Keratinocyte (primary cell): Measurements from ENCODE around the gene EP300. TPM values are rescaled to one million over a fixed set of nuclear protein-coding genes. Genes with fewer than 3 reads are reported as not detected.
A peak's percentile ranks its signal among the peaks of the same experiment; 100 is the strongest.

ENCODE experiments used
- DNase-seq: peaks from one replicate; pipeline ENCODE4 v3.0.0-alpha.2; 2011; ENCODE audit warnings: low read depth, missing footprints, low spot score
- FAIRE-seq: peaks from 2 replicates; lab custom pipeline; 2011; peaks lifted over from hg19 to GRCh38; lab: Jason Lieb, UNC
- H2AFZ ChIP-seq: 2 replicates; pipeline ENCODE4 v1.6.0; 2012; ENCODE audit warnings: low read length, control low read depth, inconsistent platforms; ENCODE audit not compliant: control insufficient read depth
- H3K27ac ChIP-seq: 2 replicates; pipeline ENCODE4 v1.5.1; 2011; ENCODE audit warnings: low read length; ENCODE audit not compliant: control insufficient read depth, insufficient read depth
- H3K27me3 ChIP-seq: 3 replicates; pipeline ENCODE4 v1.6.0; 2011; ENCODE audit warnings: low read length; ENCODE audit not compliant: control insufficient read depth, insufficient read depth; ENCODE audit errors: extremely low read depth
- H3K36me3 ChIP-seq, 2 experiments: 2 replicates in 1 of 2; 3 replicates in 1 of 2; pipeline ENCODE4 v1.5.1; 2011; ENCODE audit warnings: low read length in 2 of 2, mild to moderate bottlenecking in 1 of 2; ENCODE audit not compliant: control insufficient read depth in 2 of 2, insufficient read depth in 2 of 2; ENCODE audit errors: extremely low read depth in 1 of 2
- H3K4me1 ChIP-seq: 3 replicates; pipeline ENCODE4 v1.5.1; 2011; ENCODE audit warnings: low read length; ENCODE audit not compliant: control insufficient read depth, insufficient read depth; ENCODE audit errors: extremely low read depth
- H3K4me2 ChIP-seq: 3 replicates; pipeline ENCODE4 v1.6.0; 2011; ENCODE audit warnings: low read depth, low read length; ENCODE audit not compliant: control insufficient read depth, insufficient read depth; ENCODE audit errors: extremely low read depth
- H3K4me3 ChIP-seq, 3 experiments: fragments of 200-600 bp in 1 of 3; sonication (generic) in 1 of 3; 2 replicates in 2 of 3; 3 replicates in 1 of 3; pipeline ENCODE4 v1.5.1; 2011 to 2016; ENCODE audit warnings: low read length in 3 of 3, mild to moderate bottlenecking in 3 of 3, control low read depth in 2 of 3, inconsistent platforms in 1 of 3, low read depth in 1 of 3, mixed read lengths in 1 of 3, mixed run types in 1 of 3, moderate library complexity in 1 of 3; ENCODE audit not compliant: control insufficient read depth in 2 of 3, insufficient read depth in 2 of 3; ENCODE audit errors: extremely low read depth in 1 of 3
- H3K79me2 ChIP-seq: 2 replicates; pipeline ENCODE4 v1.6.0; 2012; ENCODE audit warnings: low read length; ENCODE audit not compliant: control insufficient read depth, insufficient read depth
- H3K9ac ChIP-seq: 3 replicates; pipeline ENCODE4 v1.6.0; 2011; ENCODE audit warnings: low read length; ENCODE audit not compliant: control insufficient read depth, insufficient read depth; ENCODE audit errors: extremely low read depth
- H3K9me1 ChIP-seq: 3 replicates; pipeline ENCODE4 v1.6.0; 2011; ENCODE audit warnings: low read length; ENCODE audit not compliant: control insufficient read depth, insufficient read depth; ENCODE audit errors: extremely low read depth
- H3K9me3 ChIP-seq: 2 replicates; pipeline ENCODE4 v1.5.1; 2012; ENCODE audit warnings: low read depth, low read length; ENCODE audit not compliant: control insufficient read depth
- H4K20me1 ChIP-seq: 3 replicates; pipeline ENCODE4 v1.6.0; 2011; ENCODE audit warnings: low read length; ENCODE audit not compliant: control insufficient read depth, insufficient read depth; ENCODE audit errors: extremely low read depth
- CTCF ChIP-seq, 3 experiments: IDR thresholded peaks in 1 of 3; conservative IDR thresholded peaks in 1 of 3; optimal IDR thresholded peaks in 1 of 3; 2 replicates in 2 of 3; 3 replicates in 1 of 3; pipeline versions ENCODE3 to v1.5.1; 2011; ENCODE audit warnings: low read length in 3 of 3, mild to moderate bottlenecking in 3 of 3, moderate library complexity in 2 of 3, control low read depth in 1 of 3, inconsistent platforms in 1 of 3; ENCODE audit not compliant: insufficient read depth in 2 of 3; ENCODE audit errors: extremely low read depth in 1 of 3
- EZH2 ChIP-seq: IDR thresholded peaks from one replicate; pipeline ENCODE4 v1.6.1; 2012; ENCODE audit warnings: inconsistent platforms, mild to moderate bottlenecking, low read length, moderate library complexity
- dilution Hi-C: fragments of 300-500 bp; cut with MboI; formaldehyde crosslinking; loops from one replicate; pipeline ENCODE4 v1.7.0; 2020; ENCODE audit warnings: low sequenced_read_pairs; ENCODE audit not compliant: extremely low pct_ligation_motif_present
- polyA plus RNA-seq, 5 experiments: library from polyadenylated mRNA; depleted of rRNA in 3 of 5; stranded (reverse) in 3 of 5; stranded (forward) in 1 of 5; unstranded in 1 of 5; fragments of >200 nt; gene quantifications; 1 replicate in 1 of 5; 2 replicates in 3 of 5; 3 replicates in 1 of 5; pipeline versions ENCODE4 v1.2.1 to v1.2.3, GENCODE V29; 2011 to 2012; ENCODE audit warnings: missing spikeins in 2 of 5, low read depth in 1 of 5, low replicate concordance in 1 of 5

Gene EP300
- polyA plus RNA-seq, 1 donor (not counting 4 experiments of a cell fraction or from before 2014, with no cell fraction given), result 10.5 TPM

GRCh38 chr22:41217553-41218157 is 125.3 kb downstream of the EP300 start:
- TF ChIP-seq CTCF (optimal IDR thresholded peaks at IDR 0.05 in 1 of 3, IDR thresholded peaks at IDR 0.05 in 1 of 3, conservative IDR thresholded peaks at IDR 0.05 in 1 of 3; ENCODE audit: extremely low read depth in 1 of 3, insufficient read depth in 2 of 3, low read length in 3 of 3), result no peak
- no peak for TF ChIP-seq EZH2
- Histone ChIP-seq H3K79me2 (no peaks in the 10 kb centered on the region), H3K4me2 (peak overlapping the region; percentile 68), H3K27me3 (no peaks in the 10 kb centered on the region), H3K4me1 (peaks cover 18% of the 10 kb centered on the region), H3K9me3 (no peaks in the 10 kb centered on the region), H3K36me3 (peaks cover 25 to 26% of the 10 kb centered on the region in 2 experiments), H3K4me3 (peak overlapping the region in 1 of 3 experiments; percentile 15), H3K9ac (peak overlapping the region; percentile 34), H3K27ac (peak overlapping the region; percentile 72), H4K20me1 (no peaks in the 10 kb centered on the region), H2AFZ (no peak overlapping the region), H3K9me1 (no peaks in the 10 kb centered on the region)
- DNase-seq, result peak; percentile 58
- FAIRE-seq, result peak; percentile 73
- dilution Hi-C loops, result no loop called here

- DNase-seq (no peak), FAIRE-seq (no peak)
- TF ChIP-seq CTCF (optimal IDR thresholded peaks at IDR 0.05 in 1 of 3, IDR thresholded peaks at IDR 0.05 in 1 of 3, conservative IDR thresholded peaks at IDR 0.05 in 1 of 3; ENCODE audit: extremely low read depth in 1 of 3, insufficient read depth in 2 of 3, low read length in 3 of 3) (no peak), EZH2 (no peak)
- no peak overlapping the region for H3K4me3 ChIP-seq
- H3K27ac ChIP-seq, result no peak overlapping the region
- H3K4me1 ChIP-seq, result peaks cover 11% of the 10 kb centered on the region
- no peaks in the 10 kb centered on the region for H3K79me2 ChIP-seq
- H4K20me1 ChIP-seq, result no peaks in the 10 kb centered on the region
- no peak overlapping the region for H2AFZ ChIP-seq
- H3K27me3 ChIP-seq, result no peaks in the 10 kb centered on the region
- no peaks in the 10 kb centered on the region for H3K9me3 ChIP-seq
- H3K4me2 ChIP-seq, result no peak overlapping the region
- dilution Hi-C loops, result no loop called here
- no peaks in the 10 kb centered on the region for H3K9me1 ChIP-seq
- peaks cover 44 to 45% of the 10 kb centered on the region in 2 experiments for H3K36me3 ChIP-seq
- H3K9ac ChIP-seq, result no peak overlapping the region
Observed at GRCh38 chr22:41222846-41223507, 130.6 kb downstream of the EP300 start.
